ENCODE measurements around the gene ACOT12.
"Not testable (repeated sequence)": the region's sequence is repeated elsewhere in the genome, so short reads cannot be mapped to it uniquely, and the experiment has no call there.

Gene ACOT12

GRCh38 chr5:81398741-81399140 lies 4.8 kb upstream of the ACOT12 start:
- no peak for DNase-seq

- peak in 1 of 2 experiments; percentile 19 for DNase-seq
Observed at GRCh38 chr5:81397176-81397575, 3.2 kb upstream of the ACOT12 start.

- no peak for DNase-seq
Observed at GRCh38 chr5:81395262-81395661, 1.3 kb upstream of the ACOT12 start.

GRCh38 chr5:81393430-81393782 lies 528 bp downstream of the ACOT12 start:
- DNase-seq: no peak

GRCh38 chr5:81389025-81389424 lies 4.9 kb downstream of the ACOT12 start:
- no peak for DNase-seq

- DNase-seq: no peak
Observed at GRCh38 chr5:81388169-81388568, 5.8 kb downstream of the ACOT12 start.

- DNase-seq: no peak
Observed at GRCh38 chr5:81383867-81384266, 10.1 kb downstream of the ACOT12 start.

- DNase-seq: no peak
Observed at GRCh38 chr5:81371354-81371876, 22.5 kb downstream of the ACOT12 start.

GRCh38 chr5:81370912-81371311 lies 23.0 kb downstream of the ACOT12 start:
- no peak for DNase-seq

GRCh38 chr5:81365541-81365940 lies 28.4 kb downstream of the ACOT12 start:
- no peak for DNase-seq

- no peak for DNase-seq
Observed at GRCh38 chr5:81363093-81363871, 30.7 kb downstream of the ACOT12 start.

- DNase-seq: peak; percentile 1 to 45
Observed at GRCh38 chr5:81361600-81361999, 32.3 kb downstream of the ACOT12 start.

- DNase-seq: no peak
Observed at GRCh38 chr5:81360640-81361039, 33.3 kb downstream of the ACOT12 start.

GRCh38 chr5:81359881-81360280 lies 34.1 kb downstream of the ACOT12 start:
- DNase-seq: no peak

- no peak for DNase-seq
Observed at GRCh38 chr5:81359108-81359507, 34.8 kb downstream of the ACOT12 start.

- no peak for DNase-seq
Observed at GRCh38 chr5:81355291-81356251, 38.4 kb downstream of the ACOT12 start.

- no peak for DNase-seq
Observed at GRCh38 chr5:81354093-81354492, 39.8 kb downstream of the ACOT12 start.

- no peak for DNase-seq
Observed at GRCh38 chr5:81353189-81353588, 40.7 kb downstream of the ACOT12 start.

GRCh38 chr5:81350507-81350906 lies 43.4 kb downstream of the ACOT12 start:
- no peak for DNase-seq

- DNase-seq: no peak
Observed at GRCh38 chr5:81349161-81349560, 44.8 kb downstream of the ACOT12 start.

- DNase-seq: no peak
Observed at GRCh38 chr5:81345411-81346003, 48.4 kb downstream of the ACOT12 start.

- no peak for DNase-seq
Observed at GRCh38 chr5:81344736-81345135, 49.2 kb downstream of the ACOT12 start.

GRCh38 chr5:81338213-81338612 lies 55.7 kb downstream of the ACOT12 start:
- DNase-seq: not testable (repeated sequence)
